Cardiac fibroblast (primary cell): ENCODE measurements around the gene MAGI1.

Source experiments
- DNase-seq, 2 donors: peaks; one replicate each; pipeline versions ENCODE4 v3.0.0 to v3.0.0-alpha.2; 2010; ENCODE audit warnings: low read depth in 2 of 2
- H3K4me3 ChIP-seq, 2 donors: replicated peaks in 1 of 2; 1 replicate in 1 of 2; 2 replicates in 1 of 2; pipeline ENCODE4 v1.5.1; 2011; ENCODE audit warnings: low read depth in 2 of 2, low read length in 2 of 2, mild to moderate bottlenecking in 2 of 2, moderate library complexity in 1 of 2
- CTCF ChIP-seq: IDR thresholded peaks from one replicate; pipeline ENCODE4 v1.5.1; 2011; ENCODE audit warnings: low read depth, mild to moderate bottlenecking, low read length, inconsistent platforms

MAGI1 gene

DNA sequence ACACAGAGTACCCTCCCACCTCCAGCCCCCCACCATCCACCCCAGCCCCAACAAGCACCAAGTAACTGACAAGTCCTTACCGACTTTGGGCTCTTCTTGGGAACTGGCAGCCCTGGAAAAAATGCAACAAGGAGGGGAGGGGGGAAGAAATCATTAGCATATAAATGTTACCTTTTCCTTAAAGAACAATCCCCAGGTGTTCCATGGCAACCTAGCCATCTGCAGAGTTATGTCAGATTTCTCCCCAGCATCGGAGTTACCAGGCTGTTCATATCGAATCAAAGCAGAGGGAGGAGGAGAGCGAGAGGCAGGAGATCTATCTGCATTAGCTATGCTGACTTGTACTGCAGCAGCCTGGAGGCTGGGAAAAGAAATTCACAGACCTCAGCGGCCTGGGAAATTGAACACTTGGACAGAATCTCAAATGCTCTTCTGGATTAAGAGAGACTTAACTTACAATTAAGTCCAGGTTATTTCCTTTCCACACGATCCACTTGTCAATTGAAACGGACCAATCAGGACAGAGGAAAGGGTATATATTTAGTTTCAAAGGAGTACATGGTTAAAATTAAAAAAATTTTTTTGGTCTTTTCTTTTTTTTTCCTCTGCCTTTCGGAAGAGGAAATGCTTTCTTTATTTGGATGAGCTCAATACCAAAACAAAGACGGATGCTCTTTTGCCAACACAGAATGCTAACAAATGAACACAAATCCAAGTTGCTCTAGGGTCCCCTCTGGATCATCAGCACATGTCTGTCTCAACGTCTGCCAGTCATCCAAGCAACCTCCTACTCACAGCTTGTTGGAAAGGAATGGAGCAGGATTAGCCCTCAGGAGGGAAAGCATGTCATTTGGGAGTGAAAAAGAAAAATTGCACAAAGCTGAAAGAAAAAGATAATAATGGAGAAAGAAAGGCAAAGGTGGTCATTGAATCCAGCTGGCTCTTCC, 637.1 kb downstream of the MAGI1 start:
- TF ChIP-seq CTCF: no peak
- H3K4me3 ChIP-seq: no peak overlapping the region
- DNase-seq: no peak

DNA sequence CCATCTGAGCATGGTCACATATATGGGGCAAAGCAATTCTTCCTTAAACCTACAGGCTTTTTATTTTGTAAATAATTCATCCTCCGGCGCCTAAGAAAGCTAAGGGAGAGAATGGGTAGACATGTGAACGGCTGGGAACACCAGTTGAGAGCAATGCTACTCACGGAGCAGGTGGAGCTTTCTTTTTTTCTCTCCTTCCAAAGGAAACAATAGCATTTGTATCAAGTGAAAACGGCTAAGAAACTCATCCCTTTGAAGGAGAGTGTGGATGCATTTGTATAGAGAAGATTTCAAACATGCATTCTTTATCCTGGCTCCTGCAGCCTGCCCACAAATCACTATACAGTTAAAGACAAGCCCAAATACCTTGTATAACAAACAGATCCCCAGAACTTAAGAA, 637.8 kb downstream of the MAGI1 start:
- DNase-seq: no peak
- no peak for TF ChIP-seq CTCF
- H3K4me3 ChIP-seq: no peak overlapping the region

DNA sequence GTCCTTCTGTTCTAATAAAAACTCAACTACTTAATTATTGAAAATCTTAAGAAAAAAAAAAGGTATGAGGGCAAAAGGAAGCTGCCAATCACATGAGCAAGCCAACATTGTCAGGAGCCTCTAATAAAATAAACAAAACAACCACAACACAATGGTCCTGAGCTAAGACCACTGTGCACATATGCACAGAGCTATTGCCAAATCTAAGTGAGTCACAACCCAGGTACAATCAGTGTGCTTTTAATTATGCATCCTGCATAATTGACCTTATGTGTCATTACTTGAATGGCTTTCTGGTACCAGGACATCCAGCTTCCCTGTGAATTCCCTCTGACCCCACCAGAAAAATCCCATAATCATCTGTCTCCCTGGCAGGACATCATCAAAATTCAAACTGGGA, 639.8 kb downstream of the MAGI1 start:
- peak in 1 of 2 donors; percentile 17 for DNase-seq
- H3K4me3 ChIP-seq: no peak overlapping the region
- no peak for TF ChIP-seq CTCF

- H3K4me3 ChIP-seq: no peak overlapping the region
- DNase-seq: no peak
- TF ChIP-seq CTCF: no peak
These were observed 642.6 kb downstream of the MAGI1 start for GRCh38 chr3:65396078-65396477.

DNA sequence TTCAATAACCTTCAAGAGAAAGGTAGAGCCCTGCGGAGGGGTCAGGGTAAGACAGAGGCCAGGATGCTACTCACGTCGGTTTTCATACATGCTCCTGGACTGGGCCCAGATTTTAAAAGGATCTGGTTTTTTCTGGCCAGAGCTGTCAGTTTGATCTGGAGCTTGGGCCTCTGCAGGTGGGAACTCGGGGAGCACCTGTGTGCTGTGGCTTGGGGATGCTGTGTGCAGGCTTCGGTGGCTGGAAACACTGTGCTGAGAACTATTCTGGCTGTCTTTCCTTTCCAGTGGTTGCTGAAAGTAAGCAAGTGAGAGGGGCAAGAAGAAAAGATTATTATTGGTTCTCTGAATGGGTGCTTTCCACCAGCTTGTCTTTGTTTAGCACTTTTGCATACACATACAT, 647.6 kb downstream of the MAGI1 start:
- H3K4me3 ChIP-seq: no peak overlapping the region
- TF ChIP-seq CTCF: no peak
- no peak for DNase-seq

DNA sequence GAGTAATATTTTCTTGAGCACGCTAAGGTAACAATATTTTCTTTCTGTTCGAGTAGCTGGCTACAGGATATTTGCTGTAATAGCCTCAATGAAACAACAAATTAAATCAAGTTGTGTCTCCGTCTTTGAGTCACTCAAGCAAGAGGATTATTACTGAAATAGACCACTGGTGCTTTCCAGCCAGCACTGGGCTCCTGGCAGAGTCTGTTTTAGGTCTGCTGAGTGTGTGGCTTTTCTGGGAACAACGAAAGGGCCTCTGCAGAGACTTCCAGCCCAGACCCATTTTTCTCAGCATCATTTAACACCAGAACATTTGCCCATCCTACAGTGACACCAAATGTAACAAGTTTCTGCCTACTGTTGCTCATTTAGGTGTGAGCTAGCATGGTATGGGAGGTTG, 652.9 kb downstream of the MAGI1 start:
- TF ChIP-seq CTCF: no peak
- H3K4me3 ChIP-seq: no peak overlapping the region
- no peak for DNase-seq

- no peak for TF ChIP-seq CTCF
- no peak for DNase-seq
- no peak overlapping the region for H3K4me3 ChIP-seq
These were observed 657.2 kb downstream of the MAGI1 start for GRCh38 chr3:65381496-65382010.
